ENCODE measurements around the gene HEATR5B. TPM values are rescaled to one million over a fixed set of nuclear protein-coding genes. Genes with fewer than 3 reads are reported as not detected.

The HEATR5B gene
- total and polyA plus RNA-seq, 2 of the 8 experiments (the other 6 are each of a cell fraction or from before 2014, with no cell fraction given): 7.0 to 12.6 TPM

DNA sequence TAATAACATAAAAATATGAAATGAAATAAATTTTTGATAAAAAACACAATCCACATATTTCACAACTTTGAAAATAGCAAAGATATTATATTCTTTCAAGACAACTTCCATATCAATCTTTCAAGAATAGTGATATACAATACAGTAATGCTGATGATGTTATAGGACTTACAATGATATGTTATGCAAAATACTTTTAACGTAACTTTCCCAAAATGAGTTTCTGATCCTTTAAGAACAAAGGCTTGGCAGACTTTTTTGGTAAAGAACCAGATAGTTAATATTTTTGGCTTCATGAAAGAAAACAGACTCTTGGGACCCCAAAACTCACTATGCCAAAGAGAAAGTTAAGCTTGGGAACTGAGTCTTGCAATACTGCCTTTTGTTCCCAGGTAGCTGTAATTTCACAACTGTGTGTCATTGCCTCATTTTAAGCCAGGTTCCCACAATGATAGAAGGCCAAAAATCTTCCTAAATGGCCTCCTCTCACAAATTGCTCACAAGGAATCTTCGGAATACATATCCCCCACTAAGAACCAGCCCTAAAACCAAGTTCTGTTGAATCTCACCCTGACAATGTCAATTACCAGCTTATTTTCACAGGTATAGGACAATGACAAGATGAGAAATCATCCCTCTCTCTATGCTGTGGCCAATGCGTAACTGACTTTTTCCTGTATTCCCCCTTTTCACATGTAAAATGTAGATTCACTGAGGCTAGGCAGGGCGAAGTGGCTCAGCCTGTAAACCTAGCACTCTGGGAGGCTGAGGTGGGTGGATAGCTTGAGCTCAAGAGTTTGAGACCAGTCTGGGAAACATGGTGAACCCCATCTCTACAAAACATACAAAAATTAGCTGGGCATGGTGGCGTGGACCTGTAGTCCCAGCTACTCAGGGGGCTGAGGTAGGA is 63.0 kb downstream of the HEATR5B start:
- Histone ChIP-seq H2BK5ac (ENCODE audit: low read depth, low read length) (no peak overlapping the region), H3K56ac (replicated peaks; ENCODE audit: insufficient read length, low read depth, low read length) (no peak overlapping the region), H3K27ac (ENCODE audit: low read depth, low read length) (no peak overlapping the region), H2BK20ac (ENCODE audit: low read length) (no peak overlapping the region), H3K23me2 (ENCODE audit: low read depth, low read length) (no peaks in the 10 kb centered on the region), H3K27me3 (replicated peaks in 1 of 4; ENCODE audit: control insufficient read depth in 3 of 4, extremely low read depth in 1 of 4, insufficient read depth in 3 of 4, low read length in 3 of 4) (no peaks in the 10 kb centered on the region), H3K79me1 (ENCODE audit: low read depth, low read length) (no peaks in the 10 kb centered on the region), H4K5ac (ENCODE audit: insufficient read length, low read depth, low read length) (no peak overlapping the region), H3K14ac (ENCODE audit: insufficient read length) (no peak overlapping the region), H3K9ac (replicated peaks in 1 of 4; ENCODE audit: extremely low read depth in 1 of 4, low read depth in 3 of 4, low read length in 3 of 4) (no peak overlapping the region; a peak in 1 of 7 replicates), H4K8ac (ENCODE audit: extremely low read depth, insufficient read depth, low read length) (no peak overlapping the region), H3K4ac (replicated peaks; ENCODE audit: insufficient read length, low read depth, low read length) (no peak overlapping the region), H3K23ac (ENCODE audit: insufficient read length) (no peak overlapping the region), H4K20me1 (replicated peaks in 1 of 2; ENCODE audit: control insufficient read depth in 1 of 2, insufficient read depth in 2 of 2, low read length in 2 of 2) (no peaks in the 10 kb centered on the region), H3K4me3 (ENCODE audit: extremely low read depth in 1 of 4, insufficient read depth in 2 of 4, low read depth in 3 of 4, low read length in 4 of 4) (no peak overlapping the region), H3K4me2 (ENCODE audit: insufficient read depth in 1 of 2, low read depth in 2 of 2, low read length in 2 of 2) (no peak overlapping the region), H3K36me3 (ENCODE audit: control insufficient read depth in 2 of 4, insufficient read depth in 4 of 4, low read length in 3 of 4) (peaks cover 0 to 11% (median 3%) of the 10 kb centered on the region in 4 experiments; a peak in 4 of 8 replicates), H3K9me3 (ENCODE audit: insufficient read depth in 2 of 2, low read depth in 1 of 2, low read length in 1 of 2) (no peaks in the 10 kb centered on the region), H4K91ac (replicated peaks; ENCODE audit: insufficient read length, low read length) (no peak overlapping the region), H2BK12ac (ENCODE audit: low read depth, low read length) (no peak overlapping the region), H2BK15ac (ENCODE audit: low read length) (no peak overlapping the region), H2AFZ (ENCODE audit: low read length) (no peak overlapping the region), H2BK120ac (replicated peaks; ENCODE audit: low read depth, low read length) (no peak overlapping the region), H3K4me1 (replicated peaks in 1 of 4; ENCODE audit: control insufficient read depth in 3 of 4, insufficient read depth in 4 of 4, low read length in 3 of 4) (peaks cover 0 to 5% (median 4%) of the 10 kb centered on the region in 4 experiments; a peak in 5 of 7 replicates), H3K79me2 (ENCODE audit: control insufficient read depth in 1 of 2, insufficient read depth in 2 of 2, low read length in 2 of 2) (no peaks in the 10 kb centered on the region), H2AK5ac (ENCODE audit: low read depth, low read length) (no peak overlapping the region), H3K18ac (ENCODE audit: extremely low read depth, low read length) (no peak overlapping the region)
- DNase-seq (ENCODE audit: low read depth in 1 of 2, low spot score in 2 of 2) (no peak), FAIRE-seq (peak; percentile 39)
- CTCF ChIA-PET (ENCODE audit: partially characterized antibody): interaction anchor here (0.6 to 1.2 kb wide), 6 partner anchors 18 to 1514 kb away, joined by 3 to 4 read pairs (median 4); no protein-coding TSS in a partner anchor
- POLR2A ChIA-PET (ENCODE audit: partially characterized antibody): no interaction called here
- WGBS, 2 experiments (ENCODE audit: extremely low coverage in 1 of 2, insufficient coverage in 1 of 2, insufficient read length in 1 of 2, insufficient replicate concordance in 2 of 2, low coverage in 1 of 2, low lambda C conversion rate in 2 of 2, missing lambda C conversion rate in 1 of 2): 86% methylated on average over 5 of the region's 5 CpGs; no CpG with 5 or more reads in 1 of the 2 experiments
- TF ChIP-seq SIN3A (conservative IDR thresholded peaks at IDR 0.05 in 1 of 2, IDR thresholded peaks at IDR 0.05 in 1 of 2; ENCODE audit: low read depth in 1 of 2, low read length in 2 of 2) (no peak), YY1 (IDR thresholded peaks at IDR 0.05; ENCODE audit: low read depth, low read length) (no peak), POLR2A (IDR thresholded peaks at IDR 0.05; ENCODE audit: control extremely low read depth in 1 of 2, low read depth in 2 of 2, low read length in 2 of 2) (no peak), E2F6 (IDR thresholded peaks at IDR 0.05) (no peak), CHD2 (IDR thresholded peaks at IDR 0.05; ENCODE audit: low read length) (no peak), ZNF274 (IDR thresholded peaks at IDR 0.05; ENCODE audit: borderline replicate concordance, extremely low read depth, low read length) (no peak), HDAC6 (IDR thresholded peaks at IDR 0.05; ENCODE audit: low read depth, low read length) (no peak), CREB1 (IDR thresholded peaks at IDR 0.05) (no peak)
- TF ChIP-seq, protein P1, sequence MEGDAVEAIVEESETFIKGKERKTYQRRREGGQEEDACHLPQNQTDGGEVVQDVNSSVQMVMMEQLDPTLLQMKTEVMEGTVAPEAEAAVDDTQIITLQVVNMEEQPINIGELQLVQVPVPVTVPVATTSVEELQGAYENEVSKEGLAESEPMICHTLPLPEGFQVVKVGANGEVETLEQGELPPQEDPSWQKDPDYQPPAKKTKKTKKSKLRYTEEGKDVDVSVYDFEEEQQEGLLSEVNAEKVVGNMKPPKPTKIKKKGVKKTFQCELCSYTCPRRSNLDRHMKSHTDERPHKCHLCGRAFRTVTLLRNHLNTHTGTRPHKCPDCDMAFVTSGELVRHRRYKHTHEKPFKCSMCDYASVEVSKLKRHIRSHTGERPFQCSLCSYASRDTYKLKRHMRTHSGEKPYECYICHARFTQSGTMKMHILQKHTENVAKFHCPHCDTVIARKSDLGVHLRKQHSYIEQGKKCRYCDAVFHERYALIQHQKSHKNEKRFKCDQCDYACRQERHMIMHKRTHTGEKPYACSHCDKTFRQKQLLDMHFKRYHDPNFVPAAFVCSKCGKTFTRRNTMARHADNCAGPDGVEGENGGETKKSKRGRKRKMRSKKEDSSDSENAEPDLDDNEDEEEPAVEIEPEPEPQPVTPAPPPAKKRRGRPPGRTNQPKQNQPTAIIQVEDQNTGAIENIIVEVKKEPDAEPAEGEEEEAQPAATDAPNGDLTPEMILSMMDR (IDR thresholded peaks at IDR 0.05; ENCODE audit: control extremely low read depth in 1 of 3, insufficient read depth in 1 of 3, low read depth in 1 of 3, low read length in 3 of 3): no peak

All from H1 (cell line).